WTC11 (cell line): ENCODE measurements around the gene TFB1M. TPM values are rescaled to one million over a fixed set of nuclear protein-coding genes. Genes with fewer than 3 reads are reported as not detected.

Source experiments
- ATAC-seq: fragments of 200-7000 bp; cut with Tn5 transposase; 2 replicates; pipeline ENCODE4 v1.10.0; 2021; ENCODE audit warnings: mild to moderate bottlenecking, moderate library complexity
- CTCF ChIA-PET: fragments of 300-600 bp; sonication (Branson Sonifier 250); formaldehyde crosslinking; loops from one replicate; lab custom pipeline; 2021; ENCODE audit warnings: antibody characterized with exemption; lab: Charles Lee
- POLR2A ChIA-PET: fragments of 350-600 bp; sonication (Branson Sonifier 250); formaldehyde crosslinking; loops from one replicate; lab custom pipeline; 2021; ENCODE audit warnings: antibody characterized with exemption; lab: Charles Lee
- DNase-seq: peaks from one replicate; pipeline ENCODE4 v3.0.0; 2021; ENCODE audit warnings: low spot score
- H3K27ac Mint-ChIP-seq: 2 replicates; pipeline ENCODE4 v1.8.0; 2021; ENCODE audit warnings: mixed read lengths
- H3K27me3 Mint-ChIP-seq: 2 replicates; pipeline ENCODE4 v1.8.0; 2021; ENCODE audit warnings: low read depth, mild to moderate bottlenecking, moderate library complexity, mixed read lengths
- H3K36me3 Mint-ChIP-seq: 2 replicates; pipeline ENCODE4 v1.8.0; 2021; ENCODE audit warnings: mixed read lengths
- H3K4me1 Mint-ChIP-seq: 2 replicates; pipeline ENCODE4 v1.8.0; 2022; ENCODE audit warnings: mixed read lengths
- H3K4me3 Mint-ChIP-seq: 2 replicates; pipeline ENCODE4 v1.8.0; 2021; ENCODE audit warnings: mild to moderate bottlenecking, moderate library complexity, mixed read lengths
- H3K9me3 Mint-ChIP-seq: 2 replicates; pipeline ENCODE4 v1.8.0; 2021; ENCODE audit warnings: mixed read lengths
- CBFB ChIP-seq: sonication (generic); formaldehyde crosslinking; IDR thresholded peaks from 2 replicates; pipeline ENCODE4 v1.8.1; 2022; ENCODE audit warnings: mild to moderate bottlenecking, low read depth, missing genetic modification reagents
- CREM ChIP-seq: sonication (generic); formaldehyde crosslinking; IDR thresholded peaks from 2 replicates; pipeline ENCODE4 v1.8.1; 2022; ENCODE audit warnings: mild to moderate bottlenecking, missing genetic modification reagents, moderate library complexity
- EMX1 ChIP-seq: fragments of 250-450 bp; sonication (Bioruptor Pico); IDR thresholded peaks from 2 replicates; pipeline ENCODE4 v1.8.0; 2021; ENCODE audit warnings: mild to moderate bottlenecking
- ETV6 ChIP-seq: sonication (generic); formaldehyde crosslinking; IDR thresholded peaks from 2 replicates; pipeline ENCODE4 v1.8.1; 2022; ENCODE audit warnings: mild to moderate bottlenecking, missing genetic modification reagents
- FOXP1 ChIP-seq: sonication (generic); formaldehyde crosslinking; IDR thresholded peaks from 2 replicates; pipeline ENCODE4 v1.8.0; 2022; ENCODE audit warnings: missing genetic modification reagents, mild to moderate bottlenecking, moderate library complexity, borderline replicate concordance
- GRHL2 ChIP-seq: fragments of 250-450 bp; sonication (Bioruptor Pico); IDR thresholded peaks from 2 replicates; pipeline ENCODE4 v1.8.0; 2022; ENCODE audit warnings: mild to moderate bottlenecking, moderate library complexity; ENCODE audit not compliant: insufficient replicate concordance, severe bottlenecking
- HMGA2 ChIP-seq: fragments of 250-450 bp; sonication (Bioruptor Pico); IDR thresholded peaks from 2 replicates; pipeline ENCODE4 v1.4.0; 2021; ENCODE audit warnings: mild to moderate bottlenecking, moderate library complexity
- IRF2 ChIP-seq: sonication (generic); formaldehyde crosslinking; IDR thresholded peaks from 2 replicates; pipeline ENCODE4 v1.8.0; 2022; ENCODE audit warnings: low read depth, missing genetic modification reagents, borderline replicate concordance
- MXD4 ChIP-seq: fragments of 250-450 bp; sonication (Bioruptor Pico); IDR thresholded peaks from 2 replicates; pipeline ENCODE4 v1.8.0; 2021; ENCODE audit warnings: mild to moderate bottlenecking, moderate library complexity, borderline replicate concordance
- NR1H2 ChIP-seq: sonication (generic); formaldehyde crosslinking; IDR thresholded peaks from 2 replicates; pipeline ENCODE4 v1.9.0; 2021; ENCODE audit warnings: mild to moderate bottlenecking, moderate library complexity, missing genetic modification reagents
- NR3C1 ChIP-seq: sonication (generic); formaldehyde crosslinking; conservative IDR thresholded peaks from 2 replicates; pipeline ENCODE4 v1.8.1; 2023; ENCODE audit warnings: low read depth, mild to moderate bottlenecking, missing genetic modification reagents
- SOX15 ChIP-seq: fragments of 250-450 bp; sonication (Bioruptor Pico); IDR thresholded peaks from 2 replicates; pipeline ENCODE4 v1.9.0; 2021; ENCODE audit warnings: mild to moderate bottlenecking
- SP1 ChIP-seq: sonication (generic); formaldehyde crosslinking; conservative IDR thresholded peaks from 2 replicates; pipeline ENCODE4 v1.8.1; 2022; ENCODE audit warnings: missing genetic modification reagents
- TCF7 ChIP-seq: sonication (generic); formaldehyde crosslinking; IDR thresholded peaks from 2 replicates; pipeline ENCODE4 v1.8.0; 2022; ENCODE audit warnings: mild to moderate bottlenecking, low read depth, missing genetic modification reagents, moderate library complexity
- ZNF317 ChIP-seq: sonication (generic); formaldehyde crosslinking; IDR thresholded peaks from 2 replicates; pipeline ENCODE4 v1.8.1; 2023; ENCODE audit warnings: low read depth, mild to moderate bottlenecking, moderate library complexity, missing genetic modification reagents, borderline replicate concordance
- ZNF416 ChIP-seq: fragments of 250-450 bp; sonication (Bioruptor Pico); IDR thresholded peaks from 2 replicates; pipeline ENCODE4 v1.9.0; 2021; ENCODE audit warnings: mild to moderate bottlenecking, inconsistent platforms
- total RNA-seq: library from RNA; stranded (reverse); gene quantifications from 3 replicates; pipeline ENCODE4 v1.2.3, GENCODE V29; 2021
- TF ChIP-seq, protein P1 (sequence below): fragments of 250-450 bp; sonication (Bioruptor Pico); IDR thresholded peaks from 2 replicates; pipeline ENCODE4 v1.9.0; 2021; ENCODE audit warnings: mild to moderate bottlenecking, borderline replicate concordance
- TF ChIP-seq, protein P2 (sequence below): fragments of 250-450 bp; sonication (Bioruptor Pico); IDR thresholded peaks from 2 replicates; pipeline ENCODE4 v1.9.0; 2021; ENCODE audit warnings: mild to moderate bottlenecking
- TF ChIP-seq, protein P3 (sequence below): sonication (generic); formaldehyde crosslinking; conservative IDR thresholded peaks from 2 replicates; pipeline ENCODE4 v1.8.1; 2023; ENCODE audit warnings: mild to moderate bottlenecking, low read depth, missing genetic modification reagents, moderate library complexity
- TF ChIP-seq, protein P4 (sequence below): sonication (generic); formaldehyde crosslinking; IDR thresholded peaks from 2 replicates; pipeline ENCODE4 v1.8.0; 2023; ENCODE audit warnings: mild to moderate bottlenecking, missing genetic modification reagents
- TF ChIP-seq, protein P5 (sequence below): sonication (generic); formaldehyde crosslinking; IDR thresholded peaks from 2 replicates; pipeline ENCODE4 v1.8.1; 2023; ENCODE audit warnings: mild to moderate bottlenecking, moderate library complexity, missing genetic modification reagents
- TF ChIP-seq, protein P6 (sequence below): fragments of 250-450 bp; sonication (Bioruptor Pico); IDR thresholded peaks from 2 replicates; pipeline ENCODE4 v1.9.0; 2021; ENCODE audit warnings: moderate library complexity, mild to moderate bottlenecking, inconsistent platforms, borderline replicate concordance

Gene TFB1M
- total RNA-seq, 1 experiment from 2014 or later = 41.8 TPM

DNA sequence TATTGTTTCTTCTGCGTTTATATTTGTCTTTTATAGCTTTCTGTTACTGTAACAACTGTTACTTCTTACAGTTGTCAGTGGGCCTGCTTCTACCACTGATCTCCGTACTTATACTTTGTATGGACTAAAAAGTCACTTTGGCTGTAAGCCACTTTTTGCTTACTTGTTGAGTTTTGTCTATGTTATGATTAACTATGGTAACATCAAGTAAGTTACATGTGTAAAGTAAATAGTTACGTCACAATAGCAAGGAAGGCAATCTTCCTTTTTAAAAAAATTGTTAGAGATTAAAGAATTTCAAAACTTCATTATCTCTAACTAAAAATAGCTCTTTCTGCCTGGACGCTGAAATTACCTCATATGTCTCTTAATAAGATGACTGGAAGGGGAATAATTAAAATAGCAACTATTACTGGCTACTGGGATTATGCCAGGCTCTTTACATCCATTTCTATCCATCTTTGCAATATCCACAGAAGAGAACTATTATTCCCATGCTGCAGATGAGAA lies 10.9 kb downstream of the TFB1M start (continued):
- TF ChIP-seq, protein P1, sequence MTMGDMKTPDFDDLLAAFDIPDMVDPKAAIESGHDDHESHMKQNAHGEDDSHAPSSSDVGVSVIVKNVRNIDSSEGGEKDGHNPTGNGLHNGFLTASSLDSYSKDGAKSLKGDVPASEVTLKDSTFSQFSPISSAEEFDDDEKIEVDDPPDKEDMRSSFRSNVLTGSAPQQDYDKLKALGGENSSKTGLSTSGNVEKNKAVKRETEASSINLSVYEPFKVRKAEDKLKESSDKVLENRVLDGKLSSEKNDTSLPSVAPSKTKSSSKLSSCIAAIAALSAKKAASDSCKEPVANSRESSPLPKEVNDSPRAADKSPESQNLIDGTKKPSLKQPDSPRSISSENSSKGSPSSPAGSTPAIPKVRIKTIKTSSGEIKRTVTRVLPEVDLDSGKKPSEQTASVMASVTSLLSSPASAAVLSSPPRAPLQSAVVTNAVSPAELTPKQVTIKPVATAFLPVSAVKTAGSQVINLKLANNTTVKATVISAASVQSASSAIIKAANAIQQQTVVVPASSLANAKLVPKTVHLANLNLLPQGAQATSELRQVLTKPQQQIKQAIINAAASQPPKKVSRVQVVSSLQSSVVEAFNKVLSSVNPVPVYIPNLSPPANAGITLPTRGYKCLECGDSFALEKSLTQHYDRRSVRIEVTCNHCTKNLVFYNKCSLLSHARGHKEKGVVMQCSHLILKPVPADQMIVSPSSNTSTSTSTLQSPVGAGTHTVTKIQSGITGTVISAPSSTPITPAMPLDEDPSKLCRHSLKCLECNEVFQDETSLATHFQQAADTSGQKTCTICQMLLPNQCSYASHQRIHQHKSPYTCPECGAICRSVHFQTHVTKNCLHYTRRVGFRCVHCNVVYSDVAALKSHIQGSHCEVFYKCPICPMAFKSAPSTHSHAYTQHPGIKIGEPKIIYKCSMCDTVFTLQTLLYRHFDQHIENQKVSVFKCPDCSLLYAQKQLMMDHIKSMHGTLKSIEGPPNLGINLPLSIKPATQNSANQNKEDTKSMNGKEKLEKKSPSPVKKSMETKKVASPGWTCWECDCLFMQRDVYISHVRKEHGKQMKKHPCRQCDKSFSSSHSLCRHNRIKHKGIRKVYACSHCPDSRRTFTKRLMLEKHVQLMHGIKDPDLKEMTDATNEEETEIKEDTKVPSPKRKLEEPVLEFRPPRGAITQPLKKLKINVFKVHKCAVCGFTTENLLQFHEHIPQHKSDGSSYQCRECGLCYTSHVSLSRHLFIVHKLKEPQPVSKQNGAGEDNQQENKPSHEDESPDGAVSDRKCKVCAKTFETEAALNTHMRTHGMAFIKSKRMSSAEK = no peak
- TF ChIP-seq EMX1 (CRISPR knock-in tag) (no peak), SP1 (CRISPR knock-in tag) (no peak), GRHL2 (CRISPR knock-in tag) (no peak)
- TF ChIP-seq, all 79 proteins: peak for 0

DNA sequence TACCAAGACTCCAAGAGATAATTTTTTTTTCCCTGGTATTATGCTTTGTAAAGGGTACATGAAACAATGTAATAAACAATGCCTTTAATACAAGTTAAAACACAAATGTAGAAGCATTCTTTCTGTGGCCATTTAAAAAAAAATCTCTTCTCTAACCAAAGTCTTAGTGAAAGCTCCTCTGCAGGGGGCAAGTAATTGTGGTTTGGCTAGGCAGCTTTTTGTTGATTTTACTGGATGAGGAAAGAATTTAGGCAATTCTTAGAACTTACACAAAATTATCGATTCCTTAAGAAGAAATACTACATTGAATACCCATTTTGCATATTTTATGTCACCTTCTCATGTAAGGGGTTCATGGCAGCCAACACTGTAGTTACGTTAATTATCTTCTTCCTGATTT lies 12.4 kb downstream of the TFB1M start:
- ChIA-PET POLR2A (no interaction called here), CTCF (interaction anchor here (1.1 kb wide), 1 partner anchor 434 kb away, joined by 3 read pairs; no protein-coding TSS in a partner anchor)
- TF ChIP-seq CREM (CRISPR knock-in tag) (no peak), TCF7 (CRISPR knock-in tag) (no peak), ZNF416 (no peak), ZNF317 (CRISPR knock-in tag) (no peak), SOX15 (CRISPR knock-in tag) (no peak), NR3C1 (CRISPR knock-in tag) (no peak), MXD4 (CRISPR knock-in tag) (no peak), NR1H2 (CRISPR knock-in tag) (no peak), FOXP1 (CRISPR knock-in tag) (no peak), HMGA2 (CRISPR knock-in tag) (no peak), IRF2 (CRISPR knock-in tag) (no peak), CBFB (CRISPR knock-in tag) (no peak), ETV6 (CRISPR knock-in tag) (no peak)
- TF ChIP-seq, protein P2, sequence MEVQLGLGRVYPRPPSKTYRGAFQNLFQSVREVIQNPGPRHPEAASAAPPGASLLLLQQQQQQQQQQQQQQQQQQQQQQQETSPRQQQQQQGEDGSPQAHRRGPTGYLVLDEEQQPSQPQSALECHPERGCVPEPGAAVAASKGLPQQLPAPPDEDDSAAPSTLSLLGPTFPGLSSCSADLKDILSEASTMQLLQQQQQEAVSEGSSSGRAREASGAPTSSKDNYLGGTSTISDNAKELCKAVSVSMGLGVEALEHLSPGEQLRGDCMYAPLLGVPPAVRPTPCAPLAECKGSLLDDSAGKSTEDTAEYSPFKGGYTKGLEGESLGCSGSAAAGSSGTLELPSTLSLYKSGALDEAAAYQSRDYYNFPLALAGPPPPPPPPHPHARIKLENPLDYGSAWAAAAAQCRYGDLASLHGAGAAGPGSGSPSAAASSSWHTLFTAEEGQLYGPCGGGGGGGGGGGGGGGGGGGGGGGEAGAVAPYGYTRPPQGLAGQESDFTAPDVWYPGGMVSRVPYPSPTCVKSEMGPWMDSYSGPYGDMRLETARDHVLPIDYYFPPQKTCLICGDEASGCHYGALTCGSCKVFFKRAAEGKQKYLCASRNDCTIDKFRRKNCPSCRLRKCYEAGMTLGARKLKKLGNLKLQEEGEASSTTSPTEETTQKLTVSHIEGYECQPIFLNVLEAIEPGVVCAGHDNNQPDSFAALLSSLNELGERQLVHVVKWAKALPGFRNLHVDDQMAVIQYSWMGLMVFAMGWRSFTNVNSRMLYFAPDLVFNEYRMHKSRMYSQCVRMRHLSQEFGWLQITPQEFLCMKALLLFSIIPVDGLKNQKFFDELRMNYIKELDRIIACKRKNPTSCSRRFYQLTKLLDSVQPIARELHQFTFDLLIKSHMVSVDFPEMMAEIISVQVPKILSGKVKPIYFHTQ (CRISPR knock-in tag) = no peak
- TF ChIP-seq, protein P3, sequence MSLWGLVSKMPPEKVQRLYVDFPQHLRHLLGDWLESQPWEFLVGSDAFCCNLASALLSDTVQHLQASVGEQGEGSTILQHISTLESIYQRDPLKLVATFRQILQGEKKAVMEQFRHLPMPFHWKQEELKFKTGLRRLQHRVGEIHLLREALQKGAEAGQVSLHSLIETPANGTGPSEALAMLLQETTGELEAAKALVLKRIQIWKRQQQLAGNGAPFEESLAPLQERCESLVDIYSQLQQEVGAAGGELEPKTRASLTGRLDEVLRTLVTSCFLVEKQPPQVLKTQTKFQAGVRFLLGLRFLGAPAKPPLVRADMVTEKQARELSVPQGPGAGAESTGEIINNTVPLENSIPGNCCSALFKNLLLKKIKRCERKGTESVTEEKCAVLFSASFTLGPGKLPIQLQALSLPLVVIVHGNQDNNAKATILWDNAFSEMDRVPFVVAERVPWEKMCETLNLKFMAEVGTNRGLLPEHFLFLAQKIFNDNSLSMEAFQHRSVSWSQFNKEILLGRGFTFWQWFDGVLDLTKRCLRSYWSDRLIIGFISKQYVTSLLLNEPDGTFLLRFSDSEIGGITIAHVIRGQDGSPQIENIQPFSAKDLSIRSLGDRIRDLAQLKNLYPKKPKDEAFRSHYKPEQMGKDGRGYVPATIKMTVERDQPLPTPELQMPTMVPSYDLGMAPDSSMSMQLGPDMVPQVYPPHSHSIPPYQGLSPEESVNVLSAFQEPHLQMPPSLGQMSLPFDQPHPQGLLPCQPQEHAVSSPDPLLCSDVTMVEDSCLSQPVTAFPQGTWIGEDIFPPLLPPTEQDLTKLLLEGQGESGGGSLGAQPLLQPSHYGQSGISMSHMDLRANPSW (CRISPR knock-in tag) = no peak
- TF ChIP-seq, protein P4, sequence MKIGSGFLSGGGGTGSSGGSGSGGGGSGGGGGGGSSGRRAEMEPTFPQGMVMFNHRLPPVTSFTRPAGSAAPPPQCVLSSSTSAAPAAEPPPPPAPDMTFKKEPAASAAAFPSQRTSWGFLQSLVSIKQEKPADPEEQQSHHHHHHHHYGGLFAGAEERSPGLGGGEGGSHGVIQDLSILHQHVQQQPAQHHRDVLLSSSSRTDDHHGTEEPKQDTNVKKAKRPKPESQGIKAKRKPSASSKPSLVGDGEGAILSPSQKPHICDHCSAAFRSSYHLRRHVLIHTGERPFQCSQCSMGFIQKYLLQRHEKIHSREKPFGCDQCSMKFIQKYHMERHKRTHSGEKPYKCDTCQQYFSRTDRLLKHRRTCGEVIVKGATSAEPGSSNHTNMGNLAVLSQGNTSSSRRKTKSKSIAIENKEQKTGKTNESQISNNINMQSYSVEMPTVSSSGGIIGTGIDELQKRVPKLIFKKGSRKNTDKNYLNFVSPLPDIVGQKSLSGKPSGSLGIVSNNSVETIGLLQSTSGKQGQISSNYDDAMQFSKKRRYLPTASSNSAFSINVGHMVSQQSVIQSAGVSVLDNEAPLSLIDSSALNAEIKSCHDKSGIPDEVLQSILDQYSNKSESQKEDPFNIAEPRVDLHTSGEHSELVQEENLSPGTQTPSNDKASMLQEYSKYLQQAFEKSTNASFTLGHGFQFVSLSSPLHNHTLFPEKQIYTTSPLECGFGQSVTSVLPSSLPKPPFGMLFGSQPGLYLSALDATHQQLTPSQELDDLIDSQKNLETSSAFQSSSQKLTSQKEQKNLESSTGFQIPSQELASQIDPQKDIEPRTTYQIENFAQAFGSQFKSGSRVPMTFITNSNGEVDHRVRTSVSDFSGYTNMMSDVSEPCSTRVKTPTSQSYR (CRISPR knock-in tag) = no peak
- TF ChIP-seq, protein P5, sequence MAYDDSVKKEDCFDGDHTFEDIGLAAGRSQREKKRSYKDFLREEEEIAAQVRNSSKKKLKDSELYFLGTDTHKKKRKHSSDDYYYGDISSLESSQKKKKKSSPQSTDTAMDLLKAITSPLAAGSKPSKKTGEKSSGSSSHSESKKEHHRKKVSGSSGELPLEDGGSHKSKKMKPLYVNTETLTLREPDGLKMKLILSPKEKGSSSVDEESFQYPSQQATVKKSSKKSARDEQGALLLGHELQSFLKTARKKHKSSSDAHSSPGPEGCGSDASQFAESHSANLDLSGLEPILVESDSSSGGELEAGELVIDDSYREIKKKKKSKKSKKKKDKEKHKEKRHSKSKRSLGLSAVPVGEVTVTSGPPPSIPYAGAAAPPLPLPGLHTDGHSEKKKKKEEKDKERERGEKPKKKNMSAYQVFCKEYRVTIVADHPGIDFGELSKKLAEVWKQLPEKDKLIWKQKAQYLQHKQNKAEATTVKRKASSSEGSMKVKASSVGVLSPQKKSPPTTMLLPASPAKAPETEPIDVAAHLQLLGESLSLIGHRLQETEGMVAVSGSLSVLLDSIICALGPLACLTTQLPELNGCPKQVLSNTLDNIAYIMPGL (CRISPR knock-in tag) = no peak
- TF ChIP-seq, protein P6, sequence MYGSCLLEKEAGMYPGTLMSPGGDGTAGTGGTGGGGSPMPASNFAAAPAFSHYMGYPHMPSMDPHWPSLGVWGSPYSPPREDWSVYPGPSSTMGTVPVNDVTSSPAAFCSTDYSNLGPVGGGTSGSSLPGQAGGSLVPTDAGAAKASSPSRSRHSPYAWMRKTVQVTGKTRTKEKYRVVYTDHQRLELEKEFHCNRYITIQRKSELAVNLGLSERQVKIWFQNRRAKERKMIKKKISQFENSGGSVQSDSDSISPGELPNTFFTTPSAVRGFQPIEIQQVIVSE = no peak

More for the DNA sequence above, 12.4 kb downstream of the TFB1M start:
- H3K4me3 Mint-ChIP-seq = no peak overlapping the region
- no peaks in the 10 kb centered on the region for H3K9me3 Mint-ChIP-seq
- no peak overlapping the region for H3K27ac Mint-ChIP-seq
- peaks cover 51% of the 10 kb centered on the region for H3K36me3 Mint-ChIP-seq
- no peaks in the 10 kb centered on the region for H3K27me3 Mint-ChIP-seq
- DNase-seq (no peak), ATAC-seq (no peak)
- peaks cover 19% of the 10 kb centered on the region for H3K4me1 Mint-ChIP-seq
